HG02970 (cell line): ENCODE data around the gene RANBP17.

ENCODE experiments used
- ATAC-seq: cut with Tn5 transposase; IDR thresholded peaks from one replicate; pipeline ENCODE4 v1.9.1; 2021; ENCODE audit warnings: mild to moderate bottlenecking, moderate library complexity, moderate number of reproducible peaks; ENCODE audit not compliant: unreplicated experiment, low FRiP score

Gene RANBP17

GRCh38 chr5:171311322-171312077, 449.7 kb downstream of the RANBP17 start:
- ATAC-seq: no peak

GRCh38 chr5:171312129-171312974, 450.5 kb downstream of the RANBP17 start:
- no peak for ATAC-seq

- ATAC-seq: no peak
Observed at GRCh38 chr5:171313481-171314206, 451.8 kb downstream of the RANBP17 start.

GRCh38 chr5:171314728-171315385, 453.0 kb downstream of the RANBP17 start:
- ATAC-seq: no peak

- ATAC-seq: no peak
Observed at GRCh38 chr5:171315386-171315891, 453.6 kb downstream of the RANBP17 start.

- no peak for ATAC-seq
Observed at GRCh38 chr5:171315925-171316257, 454.1 kb downstream of the RANBP17 start.

- no peak for ATAC-seq
Observed at GRCh38 chr5:171316258-171317121, 454.7 kb downstream of the RANBP17 start.

GRCh38 chr5:171317230-171317629, 455.4 kb downstream of the RANBP17 start:
- ATAC-seq: no peak

GRCh38 chr5:171318026-171318425, 456.2 kb downstream of the RANBP17 start:
- ATAC-seq: no peak

GRCh38 chr5:171321447-171321846, 459.6 kb downstream of the RANBP17 start:
- no peak for ATAC-seq

GRCh38 chr5:171322527-171322926, 460.7 kb downstream of the RANBP17 start:
- no peak for ATAC-seq

- ATAC-seq: no peak
Observed at GRCh38 chr5:171323007-171323406, 461.2 kb downstream of the RANBP17 start.

GRCh38 chr5:171323806-171324632, 462.2 kb downstream of the RANBP17 start:
- ATAC-seq: no peak

- ATAC-seq: no peak
Observed at GRCh38 chr5:171330021-171330420, 468.2 kb downstream of the RANBP17 start.

- ATAC-seq: no peak
Observed at GRCh38 chr5:171335616-171336015, 473.8 kb downstream of the RANBP17 start.

GRCh38 chr5:171336521-171337209, 474.8 kb downstream of the RANBP17 start:
- ATAC-seq: no peak

GRCh38 chr5:171337210-171337569, 475.4 kb downstream of the RANBP17 start:
- no peak for ATAC-seq

- no peak for ATAC-seq
Observed at GRCh38 chr5:171340042-171340441, 478.2 kb downstream of the RANBP17 start.
